IPS-20b (cell line): Measurements from ENCODE around the gene JDP2.
"Not testable (repeated sequence)": the region's sequence is repeated elsewhere in the genome, so short reads cannot be mapped to it uniquely, and the experiment has no call there.

Source experiments
- H3K27ac ChIP-seq: one replicate; pipeline ENCODE4 v1.5.1; 2013; ENCODE audit warnings: low read length
- H3K27me3 ChIP-seq: 2 replicates; pipeline ENCODE4 v1.6.1; 2013; ENCODE audit warnings: mild to moderate bottlenecking, low read length, inconsistent platforms; ENCODE audit not compliant: insufficient read depth
- H3K36me3 ChIP-seq: 2 replicates; pipeline ENCODE4 v1.6.1; 2013; ENCODE audit warnings: low read depth, mild to moderate bottlenecking, inconsistent platforms, low read length, moderate library complexity; ENCODE audit not compliant: insufficient read depth
- H3K4me1 ChIP-seq: 2 replicates; pipeline ENCODE4 v1.6.1; 2013; ENCODE audit warnings: mild to moderate bottlenecking, control low read depth, inconsistent platforms, low read length, moderate library complexity; ENCODE audit not compliant: insufficient read depth
- H3K4me3 ChIP-seq: 2 replicates; pipeline ENCODE4 v1.5.1; 2013; ENCODE audit warnings: mild to moderate bottlenecking, low read length, inconsistent platforms
- H3K9ac ChIP-seq: 2 replicates; pipeline ENCODE4 v1.6.1; 2013; ENCODE audit warnings: low read depth, mild to moderate bottlenecking, inconsistent platforms, low read length, moderate library complexity
- H3K9me3 ChIP-seq: 2 replicates; pipeline ENCODE4 v1.6.1; 2013; ENCODE audit warnings: mild to moderate bottlenecking, low read depth, low read length, inconsistent platforms; ENCODE audit not compliant: insufficient read depth

Gene JDP2

GRCh38 chr14:75427482-75428229, at the start of gene JDP2:
Gene JDP2, plus strand, starts transcription at chr14:75428022. Its CDS starts 9,899 bp downstream, at chr14:75437921.
- Histone ChIP-seq H3K9ac (peak within 1 kb of the TSS; percentile 59), H3K4me1 (peaks cover 7% of the 10 kb centered on the region), H3K27ac (no peak within 1 kb of the TSS)

GRCh38 chr14:75379246-75379929, 48.4 kb upstream of the JDP2 start:
- no peak overlapping the region for H3K27ac ChIP-seq
- no peaks in the 10 kb centered on the region for H3K9me3 ChIP-seq
- no peaks in the 10 kb centered on the region for H3K27me3 ChIP-seq
- H3K4me1 ChIP-seq, result peaks cover 4% of the 10 kb centered on the region; the same call in 1 of the 2 replicates
- no peak overlapping the region for H3K9ac ChIP-seq
- no peak overlapping the region for H3K4me3 ChIP-seq
- no peaks in the 10 kb centered on the region for H3K36me3 ChIP-seq

More at GRCh38 chr14:75427482-75428229, at the start of gene JDP2:
- Histone ChIP-seq H3K36me3 (0 out of 2 replicates have a peak, but pooled peaks cover 4% of the 10 kb centered on the region), H3K27me3 (peaks cover 39% of the 10 kb centered on the region), H3K4me3 (peak within 1 kb of the TSS; percentile 74), H3K9me3 (no peaks in the 10 kb centered on the region)

GRCh38 chr14:75379930-75380270, 47.9 kb upstream of the JDP2 start:
- no peaks in the 10 kb centered on the region for H3K27me3 ChIP-seq
- H3K27ac ChIP-seq, result no peak overlapping the region
- H3K4me3 ChIP-seq, result no peak overlapping the region
- H3K36me3 ChIP-seq, result no peaks in the 10 kb centered on the region
- no peaks in the 10 kb centered on the region for H3K9me3 ChIP-seq
- H3K9ac ChIP-seq, result no peak overlapping the region
- H3K4me1 ChIP-seq, result peaks cover 4% of the 10 kb centered on the region; the same call in 1 of the 2 replicates

- Histone ChIP-seq H3K36me3 (no peaks in the 10 kb centered on the region), H3K27ac (no peak overlapping the region), H3K4me1 (peaks cover 4% of the 10 kb centered on the region; the same call in 1 of the 2 replicates), H3K27me3 (no peaks in the 10 kb centered on the region), H3K9ac (no peak overlapping the region), H3K4me3 (no peak overlapping the region), H3K9me3 (no peaks in the 10 kb centered on the region)
Measured at GRCh38 chr14:75380656-75381055, 47.2 kb upstream of the JDP2 start.

GRCh38 chr14:75381642-75382041, 46.2 kb upstream of the JDP2 start:
- Histone ChIP-seq H3K9ac (no peak overlapping the region), H3K4me3 (no peak overlapping the region), H3K27ac (no peak overlapping the region), H3K36me3 (no peaks in the 10 kb centered on the region), H3K4me1 (peaks cover 4% of the 10 kb centered on the region; the same call in 1 of the 2 replicates), H3K27me3 (no peaks in the 10 kb centered on the region), H3K9me3 (no peaks in the 10 kb centered on the region)

- not testable (repeated sequence) for H3K27ac ChIP-seq, H3K9me3 ChIP-seq, H3K4me1 ChIP-seq, H3K27me3 ChIP-seq, H3K4me3 ChIP-seq, H3K9ac ChIP-seq, H3K36me3 ChIP-seq
Measured at GRCh38 chr14:75383219-75383618, 44.6 kb upstream of the JDP2 start.

- Histone ChIP-seq H3K27ac (no peak overlapping the region), H3K9me3 (no peaks in the 10 kb centered on the region), H3K27me3 (no peaks in the 10 kb centered on the region), H3K4me1 (peaks cover 4% of the 10 kb centered on the region; the same call in 1 of the 2 replicates), H3K36me3 (no peaks in the 10 kb centered on the region), H3K9ac (no peak overlapping the region), H3K4me3 (no peak overlapping the region)
Measured at GRCh38 chr14:75383721-75384120, 44.1 kb upstream of the JDP2 start.

GRCh38 chr14:75389679-75390078, 38.1 kb upstream of the JDP2 start:
- Histone ChIP-seq H3K9me3 (no peaks in the 10 kb centered on the region), H3K9ac (no peak overlapping the region), H3K27ac (no peak overlapping the region), H3K4me3 (no peak overlapping the region), H3K27me3 (no peaks in the 10 kb centered on the region), H3K36me3 (no peaks in the 10 kb centered on the region), H3K4me1 (no peaks in the 10 kb centered on the region; the same call in 1 of the 2 replicates)

- Histone ChIP-seq H3K9ac (no peak overlapping the region), H3K27ac (no peak overlapping the region), H3K4me3 (no peak overlapping the region)
Measured at GRCh38 chr14:75390183-75390582, 37.6 kb upstream of the JDP2 start.

GRCh38 chr14:75391953-75392352, 35.9 kb upstream of the JDP2 start:
- Histone ChIP-seq H3K4me3 (no peak overlapping the region), H3K9me3 (no peaks in the 10 kb centered on the region), H3K36me3 (no peaks in the 10 kb centered on the region), H3K27ac (no peak overlapping the region), H3K9ac (no peak overlapping the region), H3K27me3 (no peaks in the 10 kb centered on the region), H3K4me1 (no peaks in the 10 kb centered on the region; the same call in 1 of the 2 replicates)

More at GRCh38 chr14:75390183-75390582, 37.6 kb upstream of the JDP2 start:
- Histone ChIP-seq H3K36me3 (no peaks in the 10 kb centered on the region), H3K27me3 (no peaks in the 10 kb centered on the region), H3K9me3 (no peaks in the 10 kb centered on the region), H3K4me1 (no peaks in the 10 kb centered on the region; the same call in 1 of the 2 replicates)

GRCh38 chr14:75392686-75393641, 34.9 kb upstream of the JDP2 start:
- no peaks in the 10 kb centered on the region for H3K9me3 ChIP-seq
- H3K4me1 ChIP-seq, result no peaks in the 10 kb centered on the region; the same call in 1 of the 2 replicates
- H3K27ac ChIP-seq, result no peak overlapping the region
- no peaks in the 10 kb centered on the region for H3K27me3 ChIP-seq
- no peaks in the 10 kb centered on the region for H3K36me3 ChIP-seq
- H3K9ac ChIP-seq, result no peak overlapping the region
- H3K4me3 ChIP-seq, result no peak overlapping the region
